IMR-90 (cell line): ENCODE data around the gene HSPB1. TPM values are rescaled to one million over a fixed set of nuclear protein-coding genes. Genes with fewer than 3 reads are reported as not detected.

Experiments
- ATAC-seq: fragments of 200-7000 bp; cut with Tn5 transposase; 2 replicates; pipeline ENCODE4 v1.9.1; 2020; ENCODE audit warnings: low read depth, mild to moderate bottlenecking, moderate library complexity
- BruUV-seq: library from RNA; stranded (reverse); fragments of 400-500 nt; replicated peaks from 2 replicates; lab custom pipeline; 2021; lab: Mats Ljungman, UMichigan
- CTCF ChIA-PET: fragments of 300-600 bp; formaldehyde crosslinking; extraction: SDS; loops from one replicate; lab custom pipeline; 2021; ENCODE audit warnings: antibody characterized with exemption; lab: Yijun Ruan, JAX
- POLR2A ChIA-PET: fragments of 300-600 bp; sonication (Branson Sonifier 250); formaldehyde crosslinking; loops from one replicate; lab custom pipeline; 2022; ENCODE audit warnings: antibody characterized with exemption; ENCODE audit not compliant: unreplicated experiment; lab: Charles Lee
- DNase-seq: peaks from one replicate; pipeline ENCODE4 v3.0.0; 2013
- H2AFZ ChIP-seq: replicated peaks from 2 replicates; pipeline ENCODE3; 2013; ENCODE audit warnings: low read length, mild to moderate bottlenecking; ENCODE audit not compliant: poor library complexity
- H2AK5ac ChIP-seq: 2 replicates; pipeline ENCODE4 v1.6.1; 2013; ENCODE audit warnings: low read depth, low read length, inconsistent platforms
- H2AK9ac ChIP-seq: replicated peaks from 2 replicates; pipeline ENCODE3; 2013; ENCODE audit warnings: mild to moderate bottlenecking, low read depth, low read length, moderate library complexity; ENCODE audit not compliant: poor library complexity
- H2BK120ac ChIP-seq: 2 replicates; pipeline ENCODE4 v1.6.1; 2013; ENCODE audit warnings: low read depth, low read length, inconsistent platforms
- H2BK15ac ChIP-seq: 3 replicates; pipeline ENCODE4 v1.6.1; 2013; ENCODE audit warnings: low read depth, low read length, inconsistent platforms
- H2BK20ac ChIP-seq: 2 replicates; pipeline ENCODE4 v1.6.1; 2013; ENCODE audit warnings: low read depth, mild to moderate bottlenecking, inconsistent platforms, low read length, moderate library complexity
- H2BK5ac ChIP-seq: 2 replicates; pipeline ENCODE4 v1.6.1; 2013; ENCODE audit warnings: mild to moderate bottlenecking, low read depth, low read length, inconsistent platforms; ENCODE audit not compliant: poor library complexity, severe bottlenecking
- H3K14ac ChIP-seq: replicated peaks from 2 replicates; pipeline ENCODE4 v1.6.1; 2013; ENCODE audit warnings: low read depth, low read length, inconsistent platforms
- H3K18ac ChIP-seq: 2 replicates; pipeline ENCODE4 v1.6.1; 2013; ENCODE audit warnings: low read depth, low read length, control low read depth
- H3K23ac ChIP-seq: 2 replicates; pipeline ENCODE4 v1.6.1; 2013; ENCODE audit warnings: low read depth, low read length, inconsistent platforms
- H3K27ac ChIP-seq: 2 replicates; pipeline ENCODE4 v1.5.1; 2013; ENCODE audit warnings: mild to moderate bottlenecking, control low read depth, low read length; ENCODE audit not compliant: insufficient read depth
- H3K27me3 ChIP-seq: 2 replicates; pipeline ENCODE4 v1.6.1; 2013; ENCODE audit warnings: low read length; ENCODE audit not compliant: control insufficient read depth, insufficient read depth
- H3K36me3 ChIP-seq: 2 replicates; pipeline ENCODE4 v1.6.1; 2013; ENCODE audit warnings: low read length, mixed read lengths; ENCODE audit not compliant: control insufficient read depth, insufficient read depth
- H3K4ac ChIP-seq: 2 replicates; pipeline ENCODE4 v1.6.1; 2013; ENCODE audit warnings: low read depth, low read length, inconsistent platforms
- H3K4me1 ChIP-seq: 2 replicates; pipeline ENCODE4 v1.6.1; 2013; ENCODE audit warnings: low read length, mixed read lengths; ENCODE audit not compliant: control insufficient read depth, insufficient read depth
- H3K4me2 ChIP-seq: 2 replicates; pipeline ENCODE4 v1.6.1; 2013; ENCODE audit warnings: low read depth, mild to moderate bottlenecking, control low read depth, low read length, moderate library complexity
- H3K4me3 ChIP-seq: 2 replicates; pipeline ENCODE4 v1.5.1; 2013; ENCODE audit warnings: low read depth, mild to moderate bottlenecking, control low read depth, low read length, moderate library complexity; ENCODE audit not compliant: insufficient read depth
- H3K56ac ChIP-seq: 2 replicates; pipeline ENCODE4 v1.6.1; 2013; ENCODE audit warnings: low read length, inconsistent platforms; ENCODE audit not compliant: insufficient read depth; ENCODE audit errors: extremely low read depth
- H3K79me1 ChIP-seq, 2 experiments: 2 replicates each; pipeline ENCODE4 v1.6.1; 2013; ENCODE audit warnings: low read length in 2 of 2, inconsistent platforms in 1 of 2, low read depth in 1 of 2
- H3K9ac ChIP-seq: 2 replicates; pipeline ENCODE4 v1.6.1; 2013; ENCODE audit warnings: low read depth, low read length, control low read depth
- H3K9me1 ChIP-seq: 2 replicates; pipeline ENCODE4 v1.6.1; 2013; ENCODE audit warnings: low read length, inconsistent platforms; ENCODE audit not compliant: insufficient read depth
- H3K9me3 ChIP-seq: 2 replicates; pipeline ENCODE4 v1.6.1; 2013; ENCODE audit warnings: low read length; ENCODE audit not compliant: control insufficient read depth, insufficient read depth
- H4K20me1 ChIP-seq: 2 replicates; pipeline ENCODE4 v1.6.1; 2013; ENCODE audit warnings: low read length, inconsistent platforms; ENCODE audit not compliant: insufficient read depth
- H4K5ac ChIP-seq: 2 replicates; pipeline ENCODE4 v1.6.1; 2013; ENCODE audit warnings: mild to moderate bottlenecking, low read depth, low read length, control low read depth
- H4K8ac ChIP-seq, 2 experiments: 2 replicates each; pipeline ENCODE4 v1.6.1; 2013; ENCODE audit warnings: low read depth in 2 of 2, low read length in 2 of 2, control low read depth in 1 of 2, inconsistent platforms in 1 of 2
- H4K91ac ChIP-seq: 2 replicates; pipeline ENCODE4 v1.6.1; 2013; ENCODE audit warnings: low read depth, low read length, inconsistent platforms; ENCODE audit not compliant: insufficient read depth
- BHLHE40 ChIP-seq: fragments of 150-350 bp; IDR thresholded peaks from 2 replicates; pipeline ENCODE4 v1.6.1; 2016; ENCODE audit warnings: mild to moderate bottlenecking, low read depth, low read length
- POLR2A ChIP-seq: IDR thresholded peaks from 2 replicates; pipeline ENCODE4 v1.6.1; 2012; ENCODE audit warnings: mild to moderate bottlenecking, low read depth, low read length
- RFX5 ChIP-seq: IDR thresholded peaks from 2 replicates; pipeline ENCODE4 v1.8.0; 2012; ENCODE audit warnings: low read depth, mild to moderate bottlenecking, low read length, moderate library complexity
- WGBS, 2 experiments: methylation state at CpG; one replicate each; pipeline versions ENCODE4 v1.1.5 to v1.1.7; 2013; ENCODE audit warnings: missing lambda C conversion rate in 2 of 2; ENCODE audit not compliant: insufficient read length in 1 of 2; ENCODE audit errors: extremely low coverage in 2 of 2; 5-methylcytosine and 5-hydroxymethylcytosine counted together
- dilution Hi-C: fragments of 300-500 bp; cut with HindIII; formaldehyde crosslinking; loops from one replicate; pipeline ENCODE4 v1.14.3; 2018; ENCODE audit warnings: low sequenced_read_pairs; ENCODE audit not compliant: unreplicated experiment
- in situ Hi-C: fragments of 300-500 bp; cut with MboI; formaldehyde crosslinking; loops from 3 replicates; pipeline ENCODE4 v1.14.3; 2019; ENCODE audit warnings: low sequenced_read_pairs, inconsistent platforms, mixed read lengths
- intact Hi-C: fragments of 100-400 bp; cut with micrococcal nuclease; formaldehyde crosslinking; loops from 2 replicates; pipeline ENCODE4 v1.10.0; 2022
- polyA plus RNA-seq, 3 experiments: library from polyadenylated mRNA; depleted of rRNA; stranded (reverse); fragments of >200 nt; gene quantifications; 2 replicates each; pipeline ENCODE4 v1.2.3, GENCODE V29; 2012; ENCODE audit warnings: low replicate concordance in 1 of 3
- total RNA-seq: library from RNA; depleted of rRNA; stranded (reverse); fragments of >200 nt; gene quantifications from 2 replicates; pipeline ENCODE4 v1.2.3, GENCODE V29; 2012
- TF ChIP-seq, protein P1 (sequence below): fragments of 150-350 bp; IDR thresholded peaks from 2 replicates; pipeline ENCODE4 v1.6.1; 2017; ENCODE audit warnings: mild to moderate bottlenecking, antibody characterized with exemption, low read length, low read depth
- TF ChIP-seq, protein P2 (sequence below): conservative IDR thresholded peaks from 2 replicates; pipeline ENCODE4 v1.5.1; 2012; ENCODE audit warnings: mild to moderate bottlenecking, low read depth, low read length, improper control_type of control experiment

Gene HSPB1
- total and polyA plus RNA-seq, 2 of the 4 experiments (the other 2 are of a cell fraction), result 33.2 to 1,363 TPM

DNA sequence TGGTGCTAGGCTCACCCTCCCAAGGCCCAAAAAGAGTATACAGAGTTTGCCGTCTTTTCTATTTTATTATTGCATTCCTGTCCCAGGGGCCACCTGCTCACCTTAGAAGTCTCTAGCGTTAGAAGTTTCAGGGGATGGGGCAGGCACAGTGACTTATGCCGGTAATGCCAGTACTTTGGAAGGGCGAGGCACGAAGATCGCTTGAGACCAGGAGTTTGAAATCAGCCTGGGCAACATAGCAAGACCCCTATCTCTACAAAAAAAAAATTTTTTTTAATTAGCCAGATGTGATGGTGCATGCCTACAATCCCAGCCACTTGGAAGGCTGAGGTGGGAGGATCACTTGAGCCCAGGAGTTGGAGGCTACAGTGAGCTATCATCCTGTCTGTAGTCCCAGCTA is 30.3 kb upstream of the HSPB1 start:
- Histone ChIP-seq H4K8ac (no peak overlapping the region), H2BK120ac (no peak overlapping the region), H3K56ac (no peak overlapping the region), H2BK15ac (no peak overlapping the region), H3K9me1 (0 out of 2 replicates have a peak, but pooled peaks cover 3% of the 10 kb centered on the region), H3K27ac (no peak overlapping the region), H4K20me1 (no peaks in the 10 kb centered on the region; the same call in 1 of the 2 replicates), H3K36me3 (no peaks in the 10 kb centered on the region), H3K4me3 (no peak overlapping the region), H3K23ac (no peak overlapping the region), H3K9ac (no peak overlapping the region), H3K9me3 (no peaks in the 10 kb centered on the region), H3K14ac (no peak overlapping the region), H2AK5ac (no peak overlapping the region), H3K27me3 (peaks cover 75% of the 10 kb centered on the region), H3K79me1 (no peaks in the 10 kb centered on the region), H3K4me2 (no peak overlapping the region), H2AFZ (no peak overlapping the region), H2BK20ac (no peak overlapping the region), H3K4me1 (no peaks in the 10 kb centered on the region), H2AK9ac (no peak overlapping the region), H4K91ac (no peak overlapping the region), H2BK5ac (no peak overlapping the region), H3K4ac (no peak overlapping the region), H4K5ac (no peak overlapping the region), H3K18ac (no peak overlapping the region)
- 100% methylated on average over 1 of the region's 6 CpGs; no CpG with 5 or more reads in 1 of the 2 experiments for WGBS, 2 experiments
- ATAC-seq, result no peak
- in situ Hi-C loops, result no loop called here
- intact Hi-C loops, result no loop called here
- ChIA-PET CTCF (no interaction called here), POLR2A (no interaction called here)
- no peak for DNase-seq
- TF ChIP-seq, protein P1, sequence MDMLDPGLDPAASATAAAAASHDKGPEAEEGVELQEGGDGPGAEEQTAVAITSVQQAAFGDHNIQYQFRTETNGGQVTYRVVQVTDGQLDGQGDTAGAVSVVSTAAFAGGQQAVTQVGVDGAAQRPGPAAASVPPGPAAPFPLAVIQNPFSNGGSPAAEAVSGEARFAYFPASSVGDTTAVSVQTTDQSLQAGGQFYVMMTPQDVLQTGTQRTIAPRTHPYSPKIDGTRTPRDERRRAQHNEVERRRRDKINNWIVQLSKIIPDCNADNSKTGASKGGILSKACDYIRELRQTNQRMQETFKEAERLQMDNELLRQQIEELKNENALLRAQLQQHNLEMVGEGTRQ, result no peak
- TF ChIP-seq BHLHE40, result no peak
- TF ChIP-seq POLR2A, result no peak
- TF ChIP-seq RFX5, result no peak
- TF ChIP-seq, protein P2, sequence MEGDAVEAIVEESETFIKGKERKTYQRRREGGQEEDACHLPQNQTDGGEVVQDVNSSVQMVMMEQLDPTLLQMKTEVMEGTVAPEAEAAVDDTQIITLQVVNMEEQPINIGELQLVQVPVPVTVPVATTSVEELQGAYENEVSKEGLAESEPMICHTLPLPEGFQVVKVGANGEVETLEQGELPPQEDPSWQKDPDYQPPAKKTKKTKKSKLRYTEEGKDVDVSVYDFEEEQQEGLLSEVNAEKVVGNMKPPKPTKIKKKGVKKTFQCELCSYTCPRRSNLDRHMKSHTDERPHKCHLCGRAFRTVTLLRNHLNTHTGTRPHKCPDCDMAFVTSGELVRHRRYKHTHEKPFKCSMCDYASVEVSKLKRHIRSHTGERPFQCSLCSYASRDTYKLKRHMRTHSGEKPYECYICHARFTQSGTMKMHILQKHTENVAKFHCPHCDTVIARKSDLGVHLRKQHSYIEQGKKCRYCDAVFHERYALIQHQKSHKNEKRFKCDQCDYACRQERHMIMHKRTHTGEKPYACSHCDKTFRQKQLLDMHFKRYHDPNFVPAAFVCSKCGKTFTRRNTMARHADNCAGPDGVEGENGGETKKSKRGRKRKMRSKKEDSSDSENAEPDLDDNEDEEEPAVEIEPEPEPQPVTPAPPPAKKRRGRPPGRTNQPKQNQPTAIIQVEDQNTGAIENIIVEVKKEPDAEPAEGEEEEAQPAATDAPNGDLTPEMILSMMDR, result no peak
- dilution Hi-C loops, result no loop called here
- BruUV-seq, result no TSS peak
